Lower lobe of right lung (tissue), 2 donors: ENCODE measurements around the gene CCDC149. TPM values are rescaled to one million over a fixed set of nuclear protein-coding genes. Genes with fewer than 3 reads are reported as not detected.

ENCODE experiments used
- ATAC-seq, 2 donors: fragments of 200-7000 bp; cut with Tn5 transposase; one replicate each; pipeline ENCODE4 v1.9.1; 2020 to 2022; ENCODE audit warnings: mild to moderate bottlenecking in 2 of 2, moderate library complexity in 2 of 2
- DNase-seq: peaks from one replicate; pipeline ENCODE4 v3.0.0-alpha.2; 2020
- H3K27ac ChIP-seq: fragments of 200-600 bp; one replicate; pipeline ENCODE4 v1.8.0; 2022
- H3K27me3 ChIP-seq: fragments of 200-600 bp; one replicate; pipeline ENCODE4 v1.8.0; 2022; ENCODE audit warnings: low read depth
- H3K36me3 ChIP-seq: fragments of 200-600 bp; one replicate; pipeline ENCODE4 v1.8.0; 2022; ENCODE audit warnings: mild to moderate bottlenecking
- H3K4me1 ChIP-seq: fragments of 200-600 bp; one replicate; pipeline ENCODE4 v1.8.0; 2022
- H3K4me3 ChIP-seq: fragments of 200-600 bp; one replicate; pipeline ENCODE4 v1.8.0; 2022; ENCODE audit warnings: mild to moderate bottlenecking
- H3K9me3 ChIP-seq: fragments of 200-600 bp; one replicate; pipeline ENCODE4 v1.8.0; 2022
- intact Hi-C: fragments of 100-400 bp; cut with DNase I; formaldehyde crosslinking; loops from one replicate; pipeline ENCODE4 v1.11.0; 2022
- total RNA-seq: library from RNA; stranded (reverse); fragmentation: NEBNext Ultra II Directional; extraction: Animal tissue kit (Norgen Biotek cat#: 25700); gene quantifications from one replicate; pipeline ENCODE4 v1.2.1, GENCODE V29; 2021
- TF ChIP-seq, protein P1 (sequence below): fragments of 200-600 bp; IDR thresholded peaks from one replicate; pipeline ENCODE4 v1.8.0; 2022; ENCODE audit warnings: antibody characterized with exemption, mild to moderate bottlenecking
- donor health status: DM: no; HTN: yes; CAD: no; lungs with severe emphysema.

CCDC149 gene
- total RNA-seq, 1 donor from 2014 or later, result 23.8 TPM

DNA sequence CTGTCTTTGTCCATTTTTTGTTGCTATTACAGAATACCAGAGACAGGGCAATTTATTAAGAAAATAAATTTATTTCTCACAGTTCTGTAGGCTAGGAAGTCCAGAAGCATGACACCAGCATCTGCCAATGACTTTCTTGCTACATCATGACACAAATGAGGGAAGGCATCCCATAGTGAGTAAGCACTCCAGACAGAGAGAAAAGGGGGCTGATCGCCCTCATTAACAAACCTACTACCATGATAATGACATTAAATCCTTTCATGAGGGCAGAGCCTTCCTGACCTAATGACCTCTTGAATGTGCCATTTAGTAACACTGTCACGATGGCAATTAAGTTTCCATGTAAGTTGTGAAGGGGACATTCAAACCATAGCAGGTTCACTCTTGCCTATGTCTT, 20.1 kb downstream of the CCDC149 start:
- Histone ChIP-seq H3K27ac (no peak overlapping the region), H3K4me3 (no peak overlapping the region), H3K9me3 (no peaks in the 10 kb centered on the region), H3K4me1 (no peaks in the 10 kb centered on the region), H3K36me3 (peaks cover 6% of the 10 kb centered on the region), H3K27me3 (no peaks in the 10 kb centered on the region)
- TF ChIP-seq, protein P1, sequence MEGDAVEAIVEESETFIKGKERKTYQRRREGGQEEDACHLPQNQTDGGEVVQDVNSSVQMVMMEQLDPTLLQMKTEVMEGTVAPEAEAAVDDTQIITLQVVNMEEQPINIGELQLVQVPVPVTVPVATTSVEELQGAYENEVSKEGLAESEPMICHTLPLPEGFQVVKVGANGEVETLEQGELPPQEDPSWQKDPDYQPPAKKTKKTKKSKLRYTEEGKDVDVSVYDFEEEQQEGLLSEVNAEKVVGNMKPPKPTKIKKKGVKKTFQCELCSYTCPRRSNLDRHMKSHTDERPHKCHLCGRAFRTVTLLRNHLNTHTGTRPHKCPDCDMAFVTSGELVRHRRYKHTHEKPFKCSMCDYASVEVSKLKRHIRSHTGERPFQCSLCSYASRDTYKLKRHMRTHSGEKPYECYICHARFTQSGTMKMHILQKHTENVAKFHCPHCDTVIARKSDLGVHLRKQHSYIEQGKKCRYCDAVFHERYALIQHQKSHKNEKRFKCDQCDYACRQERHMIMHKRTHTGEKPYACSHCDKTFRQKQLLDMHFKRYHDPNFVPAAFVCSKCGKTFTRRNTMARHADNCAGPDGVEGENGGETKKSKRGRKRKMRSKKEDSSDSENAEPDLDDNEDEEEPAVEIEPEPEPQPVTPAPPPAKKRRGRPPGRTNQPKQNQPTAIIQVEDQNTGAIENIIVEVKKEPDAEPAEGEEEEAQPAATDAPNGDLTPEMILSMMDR, result no peak
- intact Hi-C loops, result no loop called here
- DNase-seq (no peak), ATAC-seq (no peak)

DNA sequence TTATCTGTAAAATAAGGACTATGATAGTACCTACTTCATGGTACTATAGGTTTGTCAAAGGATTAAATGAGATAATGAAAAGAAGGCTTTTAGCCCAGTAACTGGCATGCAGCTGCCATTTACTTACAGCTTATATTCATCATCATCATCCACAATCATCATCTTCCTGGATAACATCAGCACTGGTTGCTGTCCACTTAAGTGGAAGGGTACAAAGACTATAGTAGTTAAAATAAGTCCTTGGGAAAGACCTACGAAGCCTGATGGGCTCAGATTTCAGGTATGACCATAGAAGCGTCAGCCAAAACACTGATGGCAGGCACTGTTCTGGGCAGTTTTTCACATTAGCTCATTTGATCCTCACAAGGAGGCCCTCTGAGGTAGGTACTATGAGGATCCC, 20.6 kb downstream of the CCDC149 start:
- TF ChIP-seq, protein P1, result no peak
- intact Hi-C loops, result no loop called here
- H3K4me1 ChIP-seq, result no peaks in the 10 kb centered on the region
- no peak overlapping the region for H3K4me3 ChIP-seq
- no peaks in the 10 kb centered on the region for H3K27me3 ChIP-seq
- DNase-seq, result no peak
- no peak for ATAC-seq
- H3K27ac ChIP-seq, result no peak overlapping the region
- no peaks in the 10 kb centered on the region for H3K9me3 ChIP-seq
- peaks cover 6% of the 10 kb centered on the region for H3K36me3 ChIP-seq

DNA sequence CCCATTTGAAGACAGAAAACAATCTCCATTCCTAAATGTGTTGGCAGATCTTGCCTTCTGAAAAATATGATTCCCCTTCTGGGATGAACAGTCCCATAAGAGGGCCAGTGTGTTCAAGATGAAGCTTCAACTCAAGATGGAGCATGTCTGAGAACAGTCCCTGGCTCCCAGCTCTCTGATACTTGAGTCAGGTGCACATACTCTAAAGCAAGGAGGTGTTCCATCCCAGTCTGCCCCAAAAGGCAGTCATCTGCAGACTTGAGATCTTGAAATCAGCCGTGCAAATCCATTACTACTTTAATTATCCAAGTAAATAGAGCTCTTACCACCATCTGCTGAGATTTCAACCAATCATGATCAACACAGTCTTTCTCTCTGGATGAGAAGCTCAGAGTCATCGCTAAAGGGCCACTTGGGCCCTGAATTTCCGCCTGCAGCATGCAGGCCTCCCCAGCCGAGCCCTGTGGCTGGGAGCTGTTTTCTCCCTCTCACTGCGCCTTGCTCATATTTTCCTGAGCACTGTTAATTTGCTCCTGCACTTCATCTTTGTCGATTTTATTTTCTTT, 22.2 kb downstream of the CCDC149 start:
- Histone ChIP-seq H3K9me3 (no peaks in the 10 kb centered on the region), H3K4me3 (no peak overlapping the region), H3K27me3 (no peaks in the 10 kb centered on the region), H3K36me3 (peaks cover 6% of the 10 kb centered on the region), H3K4me1 (no peaks in the 10 kb centered on the region), H3K27ac (no peak overlapping the region)
- TF ChIP-seq, protein P1, result no peak
- ATAC-seq (no peak), DNase-seq (no peak)
- intact Hi-C loops, result no loop called here

DNA sequence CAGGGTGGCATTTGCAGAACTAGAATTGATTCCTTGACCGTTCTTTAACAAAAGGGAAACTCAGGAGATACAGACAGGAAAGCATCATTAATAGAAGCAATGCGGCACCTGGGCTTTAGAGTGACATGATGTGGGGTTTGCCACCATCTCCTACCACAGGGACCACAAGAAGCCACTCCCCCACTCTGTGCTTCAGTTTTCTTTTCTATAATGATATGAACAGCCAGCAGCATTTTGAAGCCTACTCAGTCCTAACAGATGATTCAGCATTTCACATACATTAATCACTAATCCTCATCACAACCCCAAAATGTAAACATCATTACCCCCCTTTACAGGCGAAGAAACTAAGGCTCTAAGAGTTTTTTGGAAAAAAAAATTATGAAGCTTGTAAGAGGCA, 22.9 kb downstream of the CCDC149 start:
- no peak for ATAC-seq
- TF ChIP-seq, protein P1, result no peak
- peaks cover 6% of the 10 kb centered on the region for H3K36me3 ChIP-seq

DNA sequence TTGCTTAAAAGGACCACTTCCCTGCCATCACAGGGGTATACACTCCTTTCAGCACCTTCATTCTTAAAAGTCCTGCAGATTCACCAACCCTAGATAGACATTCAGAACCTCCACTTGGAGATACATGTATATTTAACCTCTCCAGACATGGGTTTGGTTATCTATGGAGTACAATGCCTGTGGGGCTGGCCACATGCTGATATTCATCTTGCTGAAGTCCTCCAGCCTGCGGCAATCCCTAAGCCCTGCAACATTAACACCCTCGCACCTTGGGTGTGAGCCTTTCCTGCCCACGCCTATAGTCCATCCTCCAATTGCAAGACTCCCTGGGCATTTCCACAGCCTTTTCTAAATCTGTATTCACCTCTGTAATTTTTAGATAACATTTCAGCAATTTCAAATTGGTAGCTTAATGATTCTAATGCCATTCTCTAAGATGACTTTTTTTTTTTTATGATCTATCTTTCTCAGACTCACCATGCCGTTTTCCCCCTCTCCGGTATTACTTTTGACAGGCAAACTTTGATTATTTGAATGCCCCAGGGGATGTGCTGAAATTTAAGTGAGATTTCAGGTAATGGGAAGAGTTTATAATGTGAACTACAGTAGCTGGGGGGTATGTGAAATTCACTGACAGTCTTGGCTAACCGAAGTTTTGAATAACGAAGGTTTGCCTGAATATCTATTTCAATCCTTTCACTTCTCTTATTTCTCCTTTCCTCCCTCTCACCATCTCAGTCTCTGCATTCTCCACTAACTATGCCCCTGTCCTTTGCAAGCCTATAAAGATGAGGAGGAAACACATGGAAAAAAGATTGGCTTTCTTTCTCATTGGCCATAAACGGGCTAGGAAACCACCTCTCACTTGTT, 24.1 kb downstream of the CCDC149 start:
- H3K9me3 ChIP-seq, result no peaks in the 10 kb centered on the region
- H3K36me3 ChIP-seq, result no peaks in the 10 kb centered on the region
- no peak for DNase-seq
- intact Hi-C loops, result no loop called here
- H3K4me3 ChIP-seq, result no peak overlapping the region
- H3K4me1 ChIP-seq, result no peaks in the 10 kb centered on the region
- H3K27ac ChIP-seq, result no peak overlapping the region
- no peaks in the 10 kb centered on the region for H3K27me3 ChIP-seq
- no peak for ATAC-seq
- TF ChIP-seq, protein P1, result no peak

More for the DNA sequence above, 22.9 kb downstream of the CCDC149 start:
- no peaks in the 10 kb centered on the region for H3K4me1 ChIP-seq
- H3K27ac ChIP-seq, result no peak overlapping the region
- intact Hi-C loops, result no loop called here
- no peaks in the 10 kb centered on the region for H3K9me3 ChIP-seq
- no peak overlapping the region for H3K4me3 ChIP-seq
- no peak for DNase-seq
- H3K27me3 ChIP-seq, result no peaks in the 10 kb centered on the region
